Measurements from ENCODE around the gene WDR93.

DNA sequence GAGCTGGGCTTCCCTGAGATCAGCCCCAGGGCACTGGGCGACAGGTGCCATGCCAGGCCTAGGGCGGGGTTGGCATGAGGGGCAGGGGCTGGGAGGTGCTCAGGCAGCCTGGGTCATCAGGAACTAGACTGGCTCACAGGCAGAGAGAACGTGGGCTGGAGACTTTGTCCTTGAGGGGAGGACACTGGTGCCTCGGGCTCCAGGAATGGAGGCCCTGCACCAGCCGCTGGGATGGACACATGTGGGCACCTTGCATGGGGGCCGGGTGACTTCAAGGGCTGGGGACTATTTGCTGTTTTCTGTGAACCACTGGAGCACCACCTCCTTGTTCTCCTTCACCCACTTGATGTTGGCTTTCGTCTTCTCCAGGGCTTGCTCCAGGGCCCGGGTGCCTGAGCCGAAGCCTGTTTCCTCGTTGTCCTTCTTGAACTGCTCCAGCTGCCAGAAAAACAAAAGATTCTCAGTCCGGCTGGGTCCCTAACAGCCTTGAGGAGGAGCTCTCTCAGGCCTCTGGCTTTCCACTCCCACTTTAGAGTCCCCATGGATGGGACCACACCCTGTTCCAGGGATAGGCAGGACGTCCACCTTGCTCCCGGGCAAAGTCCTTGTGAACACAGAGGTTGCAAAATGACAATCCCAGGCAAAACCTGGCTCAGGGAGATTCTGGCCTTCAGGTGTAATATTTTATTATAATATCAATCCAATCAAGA lies 94.6 kb downstream of the WDR93 start:
- TF ChIP-seq, protein P1, sequence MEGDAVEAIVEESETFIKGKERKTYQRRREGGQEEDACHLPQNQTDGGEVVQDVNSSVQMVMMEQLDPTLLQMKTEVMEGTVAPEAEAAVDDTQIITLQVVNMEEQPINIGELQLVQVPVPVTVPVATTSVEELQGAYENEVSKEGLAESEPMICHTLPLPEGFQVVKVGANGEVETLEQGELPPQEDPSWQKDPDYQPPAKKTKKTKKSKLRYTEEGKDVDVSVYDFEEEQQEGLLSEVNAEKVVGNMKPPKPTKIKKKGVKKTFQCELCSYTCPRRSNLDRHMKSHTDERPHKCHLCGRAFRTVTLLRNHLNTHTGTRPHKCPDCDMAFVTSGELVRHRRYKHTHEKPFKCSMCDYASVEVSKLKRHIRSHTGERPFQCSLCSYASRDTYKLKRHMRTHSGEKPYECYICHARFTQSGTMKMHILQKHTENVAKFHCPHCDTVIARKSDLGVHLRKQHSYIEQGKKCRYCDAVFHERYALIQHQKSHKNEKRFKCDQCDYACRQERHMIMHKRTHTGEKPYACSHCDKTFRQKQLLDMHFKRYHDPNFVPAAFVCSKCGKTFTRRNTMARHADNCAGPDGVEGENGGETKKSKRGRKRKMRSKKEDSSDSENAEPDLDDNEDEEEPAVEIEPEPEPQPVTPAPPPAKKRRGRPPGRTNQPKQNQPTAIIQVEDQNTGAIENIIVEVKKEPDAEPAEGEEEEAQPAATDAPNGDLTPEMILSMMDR (IDR thresholded peaks at IDR 0.05): no peak
- TF ChIP-seq ZFX (IDR thresholded peaks at IDR 0.05; ENCODE audit: borderline replicate concordance): no peak
